Measurements from ENCODE around the gene PPP4C. TPM values are rescaled to one million over a fixed set of nuclear protein-coding genes. Genes with fewer than 3 reads are reported as not detected.

Gene PPP4C
- total and polyA plus RNA-seq, 2 of the 8 experiments (the other 6 are each of a cell fraction or from before 2014, with no cell fraction given), result 148 to 298 TPM

DNA sequence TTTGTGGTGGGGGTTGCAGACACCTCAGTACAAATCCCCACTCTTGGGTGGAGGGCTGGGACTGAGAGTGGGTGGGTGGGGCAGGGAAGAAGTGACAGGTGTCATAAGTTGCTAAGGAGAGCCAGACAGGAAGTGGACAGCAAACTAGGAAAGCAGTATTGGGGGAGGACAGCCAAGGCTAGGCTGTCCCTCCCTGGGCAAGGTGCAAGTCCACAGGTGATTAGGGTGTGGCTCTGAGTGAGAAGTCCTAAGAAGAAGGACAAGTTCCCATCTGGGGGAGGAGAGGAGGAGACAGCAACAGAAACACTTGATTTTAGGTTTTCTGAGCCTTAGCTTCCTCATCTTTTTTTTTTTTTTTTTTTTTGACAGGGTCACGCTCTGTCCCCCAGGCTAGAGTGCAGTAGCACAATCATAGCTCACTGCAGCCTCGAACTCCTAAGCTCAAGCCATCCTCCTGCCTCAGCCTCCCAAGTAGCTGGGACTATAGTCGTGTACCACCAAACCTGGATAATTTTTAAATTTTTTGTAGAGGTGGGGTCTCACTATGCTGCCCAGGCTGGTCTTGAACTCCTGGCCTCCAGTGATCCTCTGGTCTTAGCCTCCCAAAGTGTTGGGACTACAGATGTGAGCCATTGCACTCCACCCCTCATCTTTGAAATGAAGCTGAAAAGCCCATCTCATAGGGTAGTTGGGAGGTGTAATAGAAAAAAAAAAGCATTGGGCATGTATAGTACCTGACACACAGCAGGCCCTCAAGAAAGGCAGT is 44.7 kb downstream of the PPP4C start (continued):
- no peak for TF ChIP-seq GTF2F1 (IDR thresholded peaks at IDR 0.05; ENCODE audit: borderline replicate concordance, low read depth, low read length)
